NCI-H128 (cell line): ENCODE results near the gene EIF1.
A peak's percentile ranks its signal among the peaks of the same experiment; 100 is the strongest.
"Not testable (repeated sequence)": the region's sequence is repeated elsewhere in the genome, so short reads cannot be mapped to it uniquely, and the experiment has no call there.

Experiments used
- DNase-seq: peaks from one replicate; lab custom pipeline; 2025; ENCODE audit not compliant: unreplicated experiment; lab: John Stamatoyannopoulos, UW

EIF1 gene

GRCh38 chr17:41678411-41678906 lies 10.2 kb upstream of the EIF1 start:
- DNase-seq: no peak

DNA sequence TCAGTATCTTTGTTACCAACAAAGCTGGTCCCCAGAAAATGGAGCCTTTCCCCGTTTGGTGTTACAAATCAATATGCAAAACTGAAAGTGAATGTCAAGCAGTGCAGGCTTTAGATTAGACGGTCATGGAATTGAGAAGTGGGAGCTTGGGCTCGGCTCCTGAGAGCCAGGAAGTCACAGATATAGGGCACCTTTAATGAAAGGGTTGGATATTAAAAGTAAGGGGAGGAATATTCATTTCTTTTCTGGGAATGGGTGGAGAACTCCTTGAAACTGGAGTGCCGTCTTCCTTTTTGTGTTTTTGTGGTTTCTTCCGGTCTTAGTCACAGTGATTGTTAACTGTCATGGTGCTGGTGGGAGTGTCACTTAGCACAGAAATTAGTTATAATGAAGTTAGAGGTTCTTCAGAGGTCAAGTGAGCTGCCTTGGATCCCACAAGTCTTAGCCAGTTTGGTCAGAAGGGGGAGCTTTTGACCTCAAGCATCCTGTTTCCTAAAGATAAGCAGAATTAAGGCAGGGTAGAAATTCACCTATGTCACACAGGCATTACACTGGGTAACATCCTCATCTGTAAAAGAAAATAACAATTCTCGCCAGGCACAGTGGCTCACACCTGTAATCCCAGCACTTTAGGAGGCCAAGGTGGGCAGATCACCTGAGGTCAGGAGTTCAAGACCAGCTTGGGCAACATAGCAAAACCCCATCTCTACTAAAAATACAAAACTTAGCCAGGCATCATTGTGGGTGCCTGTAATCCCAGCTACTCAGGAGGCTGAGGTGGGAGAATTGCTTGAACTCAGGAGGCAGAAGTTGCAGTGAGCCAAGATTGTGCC lies 9.6 kb upstream of the EIF1 start:
- no peak for DNase-seq

- DNase-seq: no peak
Measured at GRCh38 chr17:41679740-41680425, 8.8 kb upstream of the EIF1 start.

DNA sequence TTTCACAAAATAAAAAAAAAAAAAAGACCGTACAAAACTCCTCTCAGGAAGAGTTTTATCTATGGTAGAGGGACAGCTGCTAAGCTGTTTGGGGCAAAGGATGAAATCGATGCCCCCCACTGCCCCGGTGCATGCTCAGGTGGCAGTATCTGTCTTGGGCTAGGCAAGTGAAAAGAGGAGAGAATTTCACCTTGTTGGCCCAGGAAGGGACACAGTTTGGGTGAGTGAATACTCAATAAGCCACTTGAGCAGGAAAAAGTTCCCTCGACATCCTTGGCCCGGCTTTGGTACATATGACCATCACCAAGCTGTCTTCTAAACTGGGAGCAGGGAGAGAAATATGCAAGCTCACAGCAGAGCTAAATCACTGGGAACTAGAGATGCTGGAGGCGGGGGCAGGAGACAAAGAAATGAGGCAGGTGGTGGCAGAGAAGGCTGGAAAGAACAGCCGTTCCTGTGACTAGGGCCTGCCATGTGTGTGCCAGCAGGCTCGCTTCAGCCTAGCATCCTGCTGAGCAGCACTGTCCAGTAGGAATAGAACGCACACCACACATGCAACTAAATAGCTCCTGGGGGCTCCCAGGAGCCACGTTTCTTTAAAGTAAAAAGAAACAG lies 8.2 kb upstream of the EIF1 start:
- DNase-seq: no peak

GRCh38 chr17:41681776-41682175 lies 6.9 kb upstream of the EIF1 start:
- DNase-seq: no peak

DNA sequence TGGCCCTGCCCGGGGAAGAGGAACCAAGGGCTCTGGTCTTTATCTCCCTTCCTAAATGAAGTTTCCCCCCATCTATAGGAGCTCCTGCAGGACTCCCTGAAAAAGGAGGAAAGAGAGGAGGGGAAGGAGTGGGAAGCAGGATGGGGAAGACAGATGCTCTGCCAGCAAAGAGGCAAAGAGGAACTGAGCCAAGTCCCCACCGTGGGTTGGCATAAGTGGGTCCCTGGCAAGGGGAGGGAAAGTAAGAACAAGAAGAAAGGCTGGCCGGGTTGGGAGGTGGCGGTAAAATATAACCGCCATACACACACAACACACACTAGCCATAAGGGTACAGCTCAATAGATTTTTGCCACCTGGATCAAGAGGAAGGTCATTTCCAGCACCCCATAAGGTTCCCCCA lies 6.1 kb upstream of the EIF1 start:
- no peak for DNase-seq

GRCh38 chr17:41683441-41684007 lies 5.2 kb upstream of the EIF1 start:
- no peak for DNase-seq

GRCh38 chr17:41684035-41684434 lies 4.7 kb upstream of the EIF1 start:
- no peak for DNase-seq

GRCh38 chr17:41685753-41686152 lies 2.9 kb upstream of the EIF1 start:
- not testable (repeated sequence) for DNase-seq

GRCh38 chr17:41686281-41686680 lies 2.4 kb upstream of the EIF1 start:
- no peak for DNase-seq

DNA sequence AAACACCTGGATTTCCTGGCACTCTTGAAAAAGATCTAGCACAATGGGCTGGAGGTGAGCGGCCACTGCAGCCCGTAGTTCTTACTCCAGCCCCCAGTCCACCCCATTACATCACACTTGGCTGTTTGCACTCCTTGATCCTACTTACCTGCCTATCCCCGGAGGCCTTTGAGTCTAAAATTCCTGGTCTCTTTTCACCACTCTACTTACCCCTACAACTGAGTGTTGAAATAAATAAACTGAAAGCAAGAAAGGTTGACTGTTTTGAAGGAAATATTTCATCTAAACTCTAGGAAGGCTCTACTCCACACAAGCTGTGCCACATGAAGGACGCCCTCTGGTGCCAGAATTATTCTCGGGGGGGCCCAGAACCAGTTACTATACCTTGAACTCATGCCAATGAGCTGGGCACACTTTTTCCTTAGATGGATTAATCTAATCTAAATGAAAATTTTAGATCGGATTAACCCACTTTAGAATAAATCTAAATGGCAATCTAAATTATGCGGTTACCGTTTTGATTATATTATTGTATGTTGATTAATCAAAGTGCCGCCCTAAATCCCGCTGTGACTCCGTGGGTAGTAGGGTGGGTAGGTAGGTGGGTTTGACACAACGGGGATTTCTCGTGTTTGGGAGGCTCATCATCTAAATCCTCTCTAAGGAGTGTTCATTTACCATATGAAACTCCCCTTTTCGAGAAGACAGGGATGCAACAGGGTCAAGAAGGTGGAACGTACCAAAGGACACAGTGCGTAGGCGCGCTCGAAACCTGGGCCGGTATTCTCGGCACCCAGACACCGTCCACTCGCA lies 651 bp upstream of the EIF1 start:
- no peak for DNase-seq

- DNase-seq: no peak
Measured at GRCh38 chr17:41689497-41690299, 1.0 kb downstream of the EIF1 start.

DNA sequence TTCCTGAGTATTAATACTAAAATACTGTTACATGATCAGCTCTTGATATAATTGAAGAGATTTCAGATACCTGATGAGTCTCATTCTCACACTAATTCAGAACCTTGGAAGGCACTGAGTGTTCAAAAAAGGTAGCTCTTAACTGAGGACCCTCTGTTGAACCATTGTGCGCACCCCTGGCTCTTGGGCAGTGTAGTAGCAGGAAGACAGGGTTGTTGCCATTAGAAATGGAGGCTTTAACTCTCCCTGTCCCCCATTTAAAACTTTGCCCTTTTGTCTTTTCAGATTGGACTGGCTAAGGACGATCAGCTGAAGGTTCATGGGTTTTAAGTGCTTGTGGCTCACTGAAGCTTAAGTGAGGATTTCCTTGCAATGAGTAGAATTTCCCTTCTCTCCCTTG lies 1.8 kb downstream of the EIF1 start:
- DNase-seq: no peak

- no peak for DNase-seq
Measured at GRCh38 chr17:41691031-41691777, 2.5 kb downstream of the EIF1 start.

GRCh38 chr17:41692722-41693521 lies 4.2 kb downstream of the EIF1 start:
- DNase-seq: no peak

GRCh38 chr17:41695134-41695661 lies 6.5 kb downstream of the EIF1 start:
- no peak for DNase-seq

GRCh38 chr17:41695954-41696757 lies 7.5 kb downstream of the EIF1 start:
- DNase-seq: peak; percentile 59
